Endothelial cell of umbilical vein (primary cell): ENCODE data around the gene PADI6. TPM values are rescaled to one million over a fixed set of nuclear protein-coding genes. Genes with fewer than 3 reads are reported as not detected.

Experiments
- BruUV-seq: library from RNA; stranded (reverse); fragments of 400-500 nt; replicated peaks from 2 replicates; lab custom pipeline; 2021; lab: Mats Ljungman, UMichigan
- CTCF ChIA-PET: fragments of 300-600, 350-600 bp; sonication (Branson Sonifier 250); formaldehyde crosslinking; loops from one replicate; lab custom pipeline; 2021; ENCODE audit warnings: antibody characterized with exemption, inconsistent platforms; lab: Charles Lee
- POLR2A ChIA-PET: fragments of 300-600, 350-600 bp; sonication (Branson Sonifier 250); formaldehyde crosslinking; loops from one replicate; lab custom pipeline; 2021; ENCODE audit warnings: antibody characterized with exemption, inconsistent platforms; lab: Charles Lee
- DNase-seq: peaks from one replicate; pipeline ENCODE4 v3.0.0-alpha.2; 2011; ENCODE audit warnings: low read depth, low spot score
- FAIRE-seq: peaks from 2 replicates; lab custom pipeline; 2011; peaks lifted over from hg19 to GRCh38; lab: Jason Lieb, UNC
- H2AFZ ChIP-seq: 2 replicates; pipeline ENCODE4 v1.6.0; 2012; ENCODE audit warnings: low read depth, low read length, control low read depth, inconsistent platforms
- H3K27ac ChIP-seq: 2 replicates; pipeline ENCODE4 v1.5.1; 2011; ENCODE audit warnings: low read depth, mild to moderate bottlenecking, control low read depth, low read length, moderate library complexity; ENCODE audit not compliant: insufficient read depth
- H3K27me3 ChIP-seq, 2 experiments: 2 replicates each; pipeline versions ENCODE4 v1.6.0 to v1.6.1; 2011; ENCODE audit warnings: low read length in 2 of 2, mixed read lengths in 1 of 2; ENCODE audit not compliant: control insufficient read depth in 2 of 2, insufficient read depth in 2 of 2
- H3K36me3 ChIP-seq, 2 experiments: 2 replicates in 1 of 2; 3 replicates in 1 of 2; pipeline ENCODE4 v1.5.1; 2011; ENCODE audit warnings: low read length in 2 of 2, mild to moderate bottlenecking in 1 of 2, moderate library complexity in 1 of 2; ENCODE audit not compliant: control insufficient read depth in 2 of 2, insufficient read depth in 2 of 2; ENCODE audit errors: extremely low read depth in 1 of 2
- H3K4me1 ChIP-seq: 3 replicates; pipeline ENCODE4 v1.5.1; 2011; ENCODE audit warnings: mild to moderate bottlenecking, low read length; ENCODE audit not compliant: control insufficient read depth, insufficient read depth; ENCODE audit errors: extremely low read depth
- H3K4me2 ChIP-seq: 2 replicates; pipeline ENCODE4 v1.6.1; 2011; ENCODE audit warnings: low read length, control low read depth, mixed read lengths; ENCODE audit not compliant: insufficient read depth
- H3K4me3 ChIP-seq, 3 experiments: fragments of 200-600 bp in 1 of 3; sonication (generic), shearing (Covaris generic) in 1 of 3; replicated peaks in 1 of 3; 2 replicates each; pipeline ENCODE4 v1.5.1; 2011 to 2016; ENCODE audit warnings: control low read depth in 3 of 3, low read length in 3 of 3, mild to moderate bottlenecking in 2 of 3, inconsistent platforms in 1 of 3, low read depth in 1 of 3, moderate library complexity in 1 of 3; ENCODE audit not compliant: insufficient read depth in 1 of 3
- H3K79me2 ChIP-seq: 2 replicates; pipeline ENCODE4 v1.6.0; 2012; ENCODE audit warnings: low read length, inconsistent platforms; ENCODE audit not compliant: control insufficient read depth, insufficient read depth
- H3K9ac ChIP-seq: replicated peaks from 2 replicates; pipeline ENCODE3; 2011; ENCODE audit warnings: low read length, control low read depth; ENCODE audit not compliant: insufficient read depth; ENCODE audit errors: extremely low read depth
- H3K9me1 ChIP-seq: replicated peaks from 3 replicates; pipeline ENCODE4 v1.6.0; 2011; ENCODE audit warnings: mild to moderate bottlenecking, low read length; ENCODE audit not compliant: control insufficient read depth, insufficient read depth; ENCODE audit errors: extremely low read depth
- H3K9me3 ChIP-seq: replicated peaks from 2 replicates; pipeline ENCODE4 v1.5.1; 2012; ENCODE audit warnings: low read length, inconsistent platforms; ENCODE audit not compliant: control insufficient read depth, insufficient read depth
- H4K20me1 ChIP-seq: replicated peaks from 2 replicates; pipeline ENCODE3; 2011; ENCODE audit warnings: mild to moderate bottlenecking, low read length; ENCODE audit not compliant: control insufficient read depth, insufficient read depth; ENCODE audit errors: extremely low read depth
- CTCF ChIP-seq, 2 donors: IDR thresholded peaks; 1 replicate in 1 of 2; 2 replicates in 1 of 2; pipeline ENCODE4 v1.5.1; 2011; ENCODE audit warnings: low read length in 2 of 2, mild to moderate bottlenecking in 2 of 2, moderate library complexity in 2 of 2, control low read depth in 1 of 2, inconsistent platforms in 1 of 2, low read depth in 1 of 2; ENCODE audit not compliant: insufficient read depth in 1 of 2; ENCODE audit errors: extremely low read depth in 1 of 2
- EZH2 ChIP-seq: IDR thresholded peaks from 2 replicates; pipeline ENCODE4 v1.6.1; 2012; ENCODE audit warnings: borderline replicate concordance, low read depth, mild to moderate bottlenecking, moderate library complexity, low read length, inconsistent platforms; ENCODE audit not compliant: severe bottlenecking
- FOS ChIP-seq: IDR thresholded peaks from 2 replicates; pipeline ENCODE4 v1.6.1; 2011; ENCODE audit warnings: mild to moderate bottlenecking, low read length, moderate library complexity, borderline replicate concordance; ENCODE audit not compliant: insufficient read depth
- GATA2 ChIP-seq: IDR thresholded peaks from 2 replicates; pipeline ENCODE4 v1.7.0; 2011; ENCODE audit warnings: low read depth, mild to moderate bottlenecking, moderate library complexity, mixed read lengths, low read length; ENCODE audit not compliant: insufficient read length, insufficient read depth
- JUN ChIP-seq: IDR thresholded peaks from 2 replicates; pipeline ENCODE4 v1.6.1; 2011; ENCODE audit warnings: borderline replicate concordance, low read depth; ENCODE audit not compliant: insufficient read length, insufficient read depth
- MYC ChIP-seq: IDR thresholded peaks from one replicate; pipeline ENCODE4 v1.6.1; 2011; ENCODE audit warnings: mild to moderate bottlenecking, low read depth, low read length
- POLR2A ChIP-seq: IDR thresholded peaks from 2 replicates; pipeline ENCODE4 v1.6.1; 2012; ENCODE audit warnings: low read depth, mild to moderate bottlenecking, control low read depth, low read length
- POLR2AphosphoS5 ChIP-seq: IDR thresholded peaks from 2 replicates; pipeline ENCODE4 v1.6.1; 2012; ENCODE audit warnings: low read depth, mild to moderate bottlenecking, control low read depth, low read length, moderate library complexity; ENCODE audit not compliant: insufficient read depth
- dilution Hi-C: fragments of 300-500 bp; cut with MboI; formaldehyde crosslinking; loops from one replicate; pipeline ENCODE4 v1.15.0; 2019; ENCODE audit warnings: low sequenced_read_pairs; ENCODE audit not compliant: extremely low pct_ligation_motif_present
- intact Hi-C: fragments of 100-400 bp; cut with micrococcal nuclease; formaldehyde crosslinking; loops from one replicate; pipeline ENCODE4 v1.10.0; 2022
- polyA plus RNA-seq, 4 experiments: library from polyadenylated mRNA; depleted of rRNA in 3 of 4; stranded (reverse) in 3 of 4; unstranded in 1 of 4; fragments of >200 nt; gene quantifications; 2 replicates each; pipeline versions ENCODE4 v1.2.1 to v1.2.3, GENCODE V29; 2011 to 2012; ENCODE audit warnings: missing spikeins in 1 of 4
- total RNA-seq: library from RNA; stranded (reverse); gene quantifications from 2 replicates; pipeline ENCODE4 v1.2.3, GENCODE V29; 2021
- TF ChIP-seq, protein P1 (sequence below): IDR thresholded peaks from 2 replicates; pipeline ENCODE4 v1.6.1; 2011; ENCODE audit not compliant: insufficient read depth, insufficient read length

The PADI6 gene
- total and polyA plus RNA-seq, 2 donors (not counting 3 experiments of a cell fraction or from before 2014, with no cell fraction given) = not detected

- Histone ChIP-seq H3K27me3 (no peaks in the 10 kb centered on the region), H2AFZ (no peak overlapping the region), H4K20me1 (no peaks in the 10 kb centered on the region), H3K4me2 (no peak overlapping the region), H3K27ac (no peak overlapping the region), H3K4me3 (no peak overlapping the region), H3K9me3 (no peaks in the 10 kb centered on the region), H3K4me1 (no peaks in the 10 kb centered on the region), H3K79me2 (no peaks in the 10 kb centered on the region), H3K36me3 (no peaks in the 10 kb centered on the region), H3K9ac (no peak overlapping the region), H3K9me1 (no peaks in the 10 kb centered on the region)
- no TSS peak for BruUV-seq
- ChIA-PET POLR2A (no interaction called here), CTCF (interaction anchor here (0.7 kb wide), 1 partner anchor 179 kb away, joined by 3 read pairs; no protein-coding TSS in a partner anchor)
- TF ChIP-seq JUN (no peak), CTCF (IDR thresholded peaks at IDR 0.05; ENCODE audit: extremely low read depth in 1 of 2, insufficient read depth in 1 of 2, low read depth in 1 of 2, low read length in 2 of 2) (no peak), POLR2A (no peak), MYC (no peak), POLR2AphosphoS5 (no peak), GATA2 (no peak), EZH2 (no peak), FOS (no peak)
- TF ChIP-seq, protein P1, sequence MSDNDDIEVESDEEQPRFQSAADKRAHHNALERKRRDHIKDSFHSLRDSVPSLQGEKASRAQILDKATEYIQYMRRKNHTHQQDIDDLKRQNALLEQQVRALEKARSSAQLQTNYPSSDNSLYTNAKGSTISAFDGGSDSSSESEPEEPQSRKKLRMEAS = no peak
- dilution Hi-C loops = no loop called here
- intact Hi-C loops = no loop called here
- FAIRE-seq (no peak), DNase-seq (no peak)
Observed at GRCh38 chr1:17350928-17351446, 21.0 kb upstream of the PADI6 start.
